HG03139 (cell line): ENCODE measurements around the gene AP3M1.

Source experiments
- ATAC-seq: cut with Tn5 transposase; IDR thresholded peaks from one replicate; pipeline ENCODE4 v1.9.1; 2021; ENCODE audit not compliant: unreplicated experiment

AP3M1 gene

DNA sequence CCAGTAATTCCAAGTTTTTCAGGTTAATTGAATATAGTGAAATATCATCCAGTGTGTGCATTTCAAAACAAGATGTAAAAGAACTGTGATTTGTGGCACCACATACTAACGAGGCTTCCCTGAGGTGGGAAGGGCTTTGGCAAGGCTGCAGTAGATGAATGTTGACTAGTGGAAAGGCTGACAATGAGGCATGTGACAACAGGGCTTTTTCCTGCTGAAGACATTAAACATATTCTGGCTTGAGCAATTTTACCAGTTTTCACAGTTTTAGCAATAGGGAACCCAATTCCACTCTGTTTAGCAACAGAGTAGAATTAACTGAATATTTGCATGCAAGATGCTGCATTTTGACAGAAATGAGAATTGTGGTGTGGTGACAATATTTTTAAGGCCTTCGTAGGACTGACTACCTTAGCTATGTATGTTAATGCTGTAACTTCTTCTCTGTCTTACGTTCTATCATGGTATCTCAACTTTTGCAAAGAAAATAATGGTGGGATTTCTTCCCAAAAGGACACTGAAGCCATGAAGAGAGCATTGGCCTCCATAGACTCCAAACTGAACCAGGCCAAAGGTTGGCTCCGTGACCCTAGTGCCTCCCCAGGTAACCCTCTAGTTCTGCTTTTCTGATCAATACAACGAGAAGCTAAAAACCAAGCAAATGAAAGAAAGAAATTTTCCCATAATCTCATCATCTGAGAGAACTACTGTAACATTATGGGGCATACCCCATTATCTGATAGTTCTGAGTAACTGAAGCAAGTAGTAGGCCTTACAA, 68.5 kb downstream of the AP3M1 start:
- no peak for ATAC-seq

DNA sequence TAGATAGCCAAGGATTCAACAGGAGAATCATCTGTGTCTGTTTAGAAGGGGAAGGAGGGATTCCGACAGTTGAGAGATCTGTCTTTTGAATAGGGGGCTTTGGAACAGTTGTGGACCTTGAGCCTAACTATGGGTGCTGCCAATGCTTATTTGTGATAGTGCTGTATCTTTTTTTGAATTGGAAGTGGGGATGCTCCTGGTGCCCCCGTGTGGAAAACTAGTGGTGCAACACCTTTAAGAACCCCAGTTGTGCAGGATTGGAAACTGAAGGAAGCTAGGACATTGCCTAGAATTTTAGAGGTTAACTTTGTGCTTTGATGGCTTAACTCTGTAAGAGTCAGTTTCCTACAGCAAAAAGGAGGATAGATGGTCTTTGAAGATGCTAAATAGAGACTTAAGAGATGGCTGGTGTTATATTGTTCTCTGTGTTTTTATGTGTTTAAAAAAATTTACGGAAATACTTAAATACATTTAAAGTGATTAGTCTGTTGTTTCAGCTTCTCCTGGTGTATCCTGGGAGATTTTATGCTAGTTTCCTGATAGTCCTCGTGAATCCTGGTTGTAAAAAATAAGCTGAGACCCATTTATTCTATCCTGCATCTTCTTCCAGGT, 69.3 kb downstream of the AP3M1 start:
- no peak for ATAC-seq

DNA sequence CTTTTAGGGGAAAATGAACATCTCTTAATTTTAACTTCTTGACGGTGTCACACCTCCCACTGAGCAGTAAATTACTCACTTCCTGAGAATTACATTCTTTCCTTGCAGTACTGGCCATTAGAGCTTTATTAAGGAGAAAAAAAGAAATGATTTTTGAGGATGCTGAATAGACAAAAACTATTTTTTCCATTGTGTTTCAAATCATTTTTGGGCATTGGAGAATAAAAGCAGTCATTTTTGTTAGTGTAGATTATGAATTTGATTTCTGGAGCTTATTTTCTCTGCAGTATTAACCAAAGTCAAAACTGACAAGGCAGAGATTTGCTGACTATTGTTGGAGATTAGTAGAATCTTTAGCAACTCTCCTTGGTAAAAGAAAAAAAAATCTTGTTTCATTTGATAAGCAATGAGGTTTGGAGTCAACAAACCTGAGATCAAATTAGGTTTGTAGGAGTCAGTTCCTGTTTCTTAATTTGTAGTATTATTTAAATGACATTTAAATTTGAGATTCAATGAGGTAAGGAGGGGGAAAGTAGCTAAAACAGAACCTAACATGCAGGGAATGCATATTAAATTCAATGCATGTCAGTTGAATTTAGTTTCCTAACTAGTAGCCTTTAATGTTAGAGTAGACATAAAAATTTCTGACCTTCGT, 70.6 kb downstream of the AP3M1 start:
- no peak for ATAC-seq

DNA sequence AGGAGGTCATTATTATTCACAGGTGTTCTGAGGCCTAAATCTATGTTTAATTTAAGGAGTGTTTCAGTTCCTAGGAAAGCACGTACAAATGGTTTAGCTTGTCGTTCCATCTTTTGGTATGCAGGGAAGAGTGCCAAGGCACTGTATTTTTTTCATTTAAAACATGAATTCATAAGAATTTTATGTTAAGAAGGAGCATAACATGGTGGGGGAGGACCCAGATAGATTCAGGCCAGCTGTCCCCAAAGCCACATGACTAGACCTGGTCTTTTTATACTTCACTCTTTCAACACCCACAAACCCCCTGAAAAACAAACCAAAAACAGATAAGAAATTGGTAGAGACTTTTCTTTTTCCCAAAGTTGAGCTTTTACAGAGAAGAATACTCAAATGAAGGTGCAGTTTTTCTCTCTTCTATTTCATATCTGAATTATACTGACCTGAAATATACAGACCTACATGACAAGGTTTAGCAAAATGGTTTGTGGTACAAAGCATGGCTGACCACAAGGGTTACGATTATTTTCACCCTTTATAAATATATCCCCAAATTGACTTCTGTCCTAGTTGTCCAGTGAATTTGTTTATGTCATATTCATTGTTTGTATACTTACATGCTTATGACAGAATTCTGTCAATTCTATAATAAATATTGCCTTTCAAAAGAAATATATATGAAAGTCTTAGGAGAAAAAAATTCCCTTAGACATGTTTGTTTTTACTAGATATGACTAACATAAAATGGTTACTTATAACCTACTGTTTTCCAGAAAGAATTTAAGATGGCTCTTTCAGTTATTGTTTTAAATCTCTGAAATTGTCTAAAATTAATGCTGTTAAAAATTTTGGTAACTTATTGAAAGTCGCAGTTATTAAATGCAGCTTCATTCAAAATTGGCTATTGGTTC, 71.3 kb downstream of the AP3M1 start:
- ATAC-seq, result no peak

DNA sequence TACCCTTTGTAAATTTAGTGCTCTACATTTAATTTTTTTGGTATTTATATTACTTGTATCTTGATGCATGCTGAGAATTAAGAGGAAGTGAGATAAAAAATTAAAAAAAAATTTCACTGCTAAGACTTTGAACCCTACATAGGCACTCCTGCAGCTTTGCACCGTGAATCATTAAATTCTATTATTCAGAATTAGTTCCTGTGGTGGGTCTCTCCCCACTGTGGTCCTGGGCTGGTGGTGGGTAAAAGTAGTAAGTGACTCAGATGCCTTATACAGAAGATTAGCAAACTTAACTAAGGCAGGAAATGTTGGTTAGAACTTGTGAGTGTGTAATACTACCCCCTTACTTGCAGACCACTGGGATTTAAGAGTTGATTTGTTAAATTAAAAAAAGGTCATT, 72.6 kb downstream of the AP3M1 start:
- ATAC-seq, result no peak

DNA sequence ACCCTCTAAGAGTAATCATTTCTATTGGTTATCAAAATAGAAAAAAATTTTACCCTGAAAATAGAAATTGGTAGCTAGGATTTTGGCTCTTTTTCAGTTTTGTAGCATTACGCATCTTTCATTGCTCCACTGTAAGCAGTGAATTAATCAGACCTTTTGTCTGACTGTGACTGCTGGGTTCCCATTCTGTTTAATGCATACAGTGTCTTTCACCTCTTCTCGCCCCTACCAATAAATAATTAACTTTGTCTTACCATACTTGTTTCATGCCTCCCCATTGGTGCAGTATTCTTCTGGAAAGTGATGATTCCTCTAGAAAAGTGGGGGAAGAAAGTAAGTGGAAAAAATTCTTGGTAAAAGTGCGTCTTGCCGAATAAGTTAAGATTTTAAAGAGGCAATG, 73.2 kb downstream of the AP3M1 start:
- ATAC-seq, result no peak

DNA sequence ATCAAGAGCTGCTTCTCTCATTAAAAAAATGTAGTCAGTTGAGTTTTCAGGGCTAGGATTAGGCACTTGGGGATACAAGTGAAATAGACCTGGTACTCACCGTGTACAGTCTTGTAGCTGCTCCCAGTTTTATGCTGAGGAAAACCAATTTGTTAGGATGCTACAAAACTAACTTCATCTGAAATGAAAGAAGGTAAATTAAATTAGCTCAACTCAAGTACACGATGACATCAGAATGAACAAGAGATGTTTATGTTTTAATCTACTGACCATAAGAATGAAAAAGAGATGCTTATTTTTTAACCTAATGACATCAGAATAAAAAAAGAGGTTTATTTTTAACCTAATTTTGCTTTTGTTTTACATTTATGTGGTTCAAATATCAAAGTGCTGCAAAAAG, 73.7 kb downstream of the AP3M1 start:
- ATAC-seq, result no peak

DNA sequence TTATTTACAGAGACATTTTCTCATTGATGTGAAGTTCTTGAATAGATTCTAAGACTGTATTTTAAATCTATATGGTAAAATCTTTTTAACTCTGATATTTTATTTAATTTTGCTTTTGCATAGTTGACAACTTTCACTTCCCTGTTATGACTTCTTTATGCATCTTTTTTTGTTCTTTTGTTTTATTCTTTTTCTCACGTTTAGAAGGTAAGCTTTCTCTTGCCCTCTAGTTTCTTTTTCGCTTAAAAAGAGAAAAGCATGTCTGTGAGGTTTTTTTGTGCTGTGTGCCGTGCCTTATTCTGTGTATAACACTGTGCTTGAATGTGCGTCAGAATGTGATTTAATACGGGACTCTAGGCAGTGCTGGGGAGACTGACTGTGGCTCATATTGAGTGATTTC, 74.7 kb downstream of the AP3M1 start:
- ATAC-seq, result no peak

DNA sequence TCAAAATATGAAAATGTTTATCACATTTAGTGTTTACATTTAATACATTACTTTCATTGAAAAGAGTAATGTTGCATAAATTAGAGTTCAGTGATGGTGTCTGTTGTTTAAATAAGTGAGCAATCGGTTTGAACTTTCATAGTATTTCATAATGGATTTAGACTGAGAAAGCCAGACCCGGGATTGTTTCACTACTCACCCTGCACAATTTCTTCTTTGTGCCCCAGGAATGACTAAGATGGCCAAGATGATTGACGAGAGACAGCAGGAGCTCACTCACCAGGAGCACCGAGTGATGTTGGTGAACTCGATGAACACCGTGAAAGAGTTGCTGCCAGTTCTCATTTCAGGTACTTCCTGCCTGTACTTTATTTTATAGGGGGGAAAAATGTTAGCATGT, 78.1 kb downstream of the AP3M1 start:
- ATAC-seq, result no peak

DNA sequence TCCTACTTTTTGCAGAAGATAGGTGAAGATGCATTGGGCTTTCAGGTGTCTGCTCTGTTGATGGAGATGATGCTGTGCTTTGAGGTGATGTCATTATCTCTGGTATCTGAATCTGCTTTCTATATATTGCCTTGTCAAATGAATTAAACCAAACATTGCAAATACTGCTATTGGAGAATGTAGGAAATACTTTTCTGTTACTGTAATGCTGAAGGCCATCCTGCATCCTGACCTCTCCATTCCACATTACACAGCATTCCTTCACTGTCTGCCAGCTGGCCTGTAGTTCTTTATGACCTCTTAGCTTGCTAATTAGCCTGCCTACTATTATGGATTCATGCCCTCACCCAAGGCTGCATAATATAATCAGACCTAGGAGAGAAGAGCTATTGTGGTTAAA, 79.5 kb downstream of the AP3M1 start:
- ATAC-seq, result no peak
